Limb (tissue), 2 donors: ENCODE data around the gene HLF.

ENCODE experiments used
- DNase-seq, 2 donors: peaks; one replicate each; pipeline ENCODE4 v3.0.0-alpha.2; 2016; ENCODE audit errors: extremely low spot score in 2 of 2

Gene HLF

DNA sequence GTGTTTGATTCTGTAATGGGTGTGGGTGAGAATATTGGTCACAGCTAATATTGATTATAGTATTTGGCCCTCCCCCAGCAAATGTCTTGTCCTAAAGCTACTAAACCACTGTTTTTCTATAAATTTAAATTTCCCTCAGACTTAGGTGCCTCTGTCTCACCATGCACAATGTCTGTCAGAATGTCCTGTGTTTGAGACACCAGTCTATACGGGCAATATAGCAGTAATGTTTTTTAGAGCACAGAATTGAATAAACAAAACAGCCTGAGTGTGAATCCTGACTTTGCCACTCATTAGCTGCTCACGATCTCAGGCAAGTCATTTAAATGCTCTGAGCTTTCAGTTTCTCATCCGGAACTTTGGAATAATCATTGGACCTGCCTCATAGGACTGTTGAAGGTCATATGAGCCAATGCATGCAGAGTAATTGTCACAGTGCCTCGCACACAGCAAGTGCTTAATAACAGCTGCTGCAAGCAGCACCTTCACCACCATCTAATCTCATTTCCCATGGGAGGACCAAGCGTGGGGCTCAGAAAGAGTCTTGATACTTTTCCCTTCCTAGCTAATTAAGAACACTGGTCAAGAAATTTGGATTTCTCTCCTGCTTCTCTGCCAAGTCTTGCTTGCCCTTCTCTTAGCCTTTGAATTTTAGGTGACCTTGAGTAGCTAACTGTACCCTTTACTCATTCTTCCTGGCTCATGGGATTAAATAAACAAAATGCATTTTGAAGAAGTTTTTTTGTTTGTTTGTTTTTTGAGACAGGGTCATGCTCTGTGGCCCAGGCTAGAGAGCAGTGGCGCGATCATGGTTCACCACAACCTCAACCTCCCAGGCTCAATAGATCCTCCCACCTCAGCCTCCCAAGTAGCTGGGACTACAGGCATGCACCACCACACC lies 9.8 kb downstream of the HLF start:
- no peak for DNase-seq

DNA sequence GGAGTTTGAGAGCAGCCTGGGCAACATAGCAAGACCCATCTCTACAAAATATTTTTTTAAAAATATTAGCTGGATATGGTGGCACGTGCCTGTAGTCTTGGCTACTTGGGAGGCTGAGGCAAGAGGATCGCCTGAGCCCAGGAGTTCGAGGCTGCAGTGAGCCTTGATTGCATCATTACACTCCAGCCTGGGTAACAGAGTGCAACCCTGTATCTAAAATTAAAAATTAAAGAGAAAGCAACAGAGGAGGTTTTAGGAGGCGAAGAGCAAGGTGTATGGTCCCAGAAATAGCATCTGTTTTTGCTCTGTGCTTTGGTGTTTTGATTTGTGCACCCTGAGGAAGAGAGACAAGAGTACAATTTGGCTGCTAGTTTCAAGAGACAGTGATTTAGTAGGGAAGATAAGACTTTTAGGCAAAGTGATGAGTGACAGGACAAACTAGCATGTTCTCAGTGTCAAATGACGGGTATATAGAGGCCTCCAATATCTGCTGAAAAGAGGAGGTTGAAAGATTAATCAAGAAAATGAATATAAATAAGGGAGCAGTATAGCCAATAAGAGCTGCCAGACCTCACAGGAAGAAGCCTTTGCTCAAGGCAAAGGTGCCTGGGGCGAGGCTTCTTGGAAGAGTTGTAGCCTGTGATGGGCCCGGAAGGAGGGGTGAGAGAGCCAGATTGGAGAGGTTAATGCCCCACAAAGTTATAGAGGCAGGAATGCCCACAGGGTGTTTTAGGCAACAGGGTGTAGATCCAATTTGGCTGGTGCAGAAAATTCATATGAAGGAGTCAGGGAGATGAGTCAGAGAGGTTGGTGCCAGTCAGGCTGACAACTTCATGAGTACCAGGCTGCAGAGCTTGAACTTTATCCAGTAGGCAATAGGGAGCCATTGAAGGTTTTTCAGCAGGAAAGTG lies 11.4 kb downstream of the HLF start:
- DNase-seq: no peak

DNA sequence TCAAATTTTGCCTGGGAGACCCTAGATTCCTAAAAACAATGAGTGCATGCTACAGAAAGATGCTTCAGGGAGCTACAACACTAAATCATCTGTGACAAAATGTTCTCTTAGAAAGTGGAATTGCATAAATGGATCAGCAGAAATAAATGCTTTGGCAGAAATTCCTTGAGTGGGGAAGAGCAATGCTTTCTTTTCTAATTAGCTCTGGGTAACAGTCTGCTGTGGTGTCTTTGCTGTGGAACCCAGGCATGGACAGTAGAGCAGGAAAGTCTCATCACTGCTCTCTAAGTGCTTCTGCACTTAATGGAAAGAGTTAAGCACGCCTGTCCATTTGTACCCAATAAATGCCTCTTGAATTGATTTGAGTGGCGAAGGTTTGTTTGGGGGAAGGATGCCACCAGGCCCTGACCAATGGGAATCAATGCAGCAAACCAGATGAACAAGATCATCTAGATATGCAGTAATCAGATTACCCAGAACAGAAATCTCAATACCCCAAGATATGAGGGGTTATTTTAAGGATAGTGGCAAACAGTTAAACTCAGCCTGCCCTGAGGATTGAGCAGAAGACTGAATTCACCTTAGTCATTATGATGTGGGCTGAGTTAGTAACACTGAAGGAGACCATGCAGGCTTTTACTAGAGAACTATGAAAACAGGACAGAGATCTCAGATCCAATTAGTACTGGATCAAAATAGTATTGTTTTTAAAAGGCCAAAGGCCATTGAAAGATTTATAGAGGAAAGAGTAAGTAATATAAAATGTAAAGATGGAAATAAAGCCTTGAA lies 13.6 kb downstream of the HLF start:
- no peak for DNase-seq

DNA sequence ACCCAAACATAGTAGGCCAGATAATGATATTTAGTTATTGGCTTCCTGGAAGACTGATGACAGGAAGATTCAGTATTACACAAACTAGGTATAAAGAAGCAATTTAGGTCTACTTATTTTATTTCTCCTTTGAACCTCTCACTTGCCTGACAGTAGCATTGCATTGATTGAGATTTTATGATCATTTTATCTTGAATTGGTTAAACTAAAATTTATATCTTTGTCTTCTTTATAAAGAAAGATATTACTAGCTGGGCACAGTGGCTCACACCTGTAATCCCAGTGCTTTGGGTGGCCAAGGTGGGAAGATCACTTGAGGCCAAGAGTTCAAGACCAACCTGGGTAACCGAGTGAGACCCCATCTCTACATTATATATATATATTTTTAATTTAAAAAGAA lies 14.4 kb downstream of the HLF start:
- DNase-seq: no peak

DNA sequence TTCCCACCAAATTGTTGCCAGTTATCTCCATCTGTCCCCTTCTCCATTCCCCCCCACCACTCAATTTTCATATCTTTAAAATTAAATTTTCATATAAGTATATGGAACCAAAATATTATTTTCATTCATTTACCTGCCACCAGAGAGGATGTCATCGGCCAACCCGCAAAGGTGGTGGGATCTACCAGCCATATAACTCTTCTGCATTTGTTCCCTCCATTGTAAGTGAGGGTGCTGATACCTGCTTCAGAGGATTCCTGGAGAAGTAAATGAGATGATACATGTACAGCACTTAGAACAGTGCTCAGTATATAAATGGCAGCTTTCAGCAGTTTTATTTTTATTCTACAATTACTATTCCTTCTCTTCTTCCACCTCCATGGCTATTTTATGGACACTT lies 15.0 kb downstream of the HLF start:
- DNase-seq: no peak

DNA sequence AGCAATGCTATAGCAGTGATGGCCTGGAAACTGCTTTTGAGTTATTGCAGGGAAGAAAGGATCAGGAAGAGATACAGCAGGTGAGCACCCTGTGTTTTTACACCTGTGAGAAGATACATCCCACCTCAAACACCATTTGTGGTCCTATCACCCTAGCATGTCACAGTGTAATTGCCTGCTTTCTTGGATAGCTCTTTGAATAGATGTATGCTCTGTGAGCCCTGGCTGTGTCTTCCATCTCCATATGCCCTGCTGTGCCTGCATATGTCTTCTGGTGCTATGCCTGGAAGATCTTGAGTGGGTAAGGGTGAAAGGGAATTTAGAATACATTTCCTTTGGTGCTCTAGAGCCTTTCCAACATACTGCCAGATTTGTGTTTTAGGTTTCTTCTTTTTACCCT lies 15.5 kb downstream of the HLF start:
- no peak for DNase-seq

DNA sequence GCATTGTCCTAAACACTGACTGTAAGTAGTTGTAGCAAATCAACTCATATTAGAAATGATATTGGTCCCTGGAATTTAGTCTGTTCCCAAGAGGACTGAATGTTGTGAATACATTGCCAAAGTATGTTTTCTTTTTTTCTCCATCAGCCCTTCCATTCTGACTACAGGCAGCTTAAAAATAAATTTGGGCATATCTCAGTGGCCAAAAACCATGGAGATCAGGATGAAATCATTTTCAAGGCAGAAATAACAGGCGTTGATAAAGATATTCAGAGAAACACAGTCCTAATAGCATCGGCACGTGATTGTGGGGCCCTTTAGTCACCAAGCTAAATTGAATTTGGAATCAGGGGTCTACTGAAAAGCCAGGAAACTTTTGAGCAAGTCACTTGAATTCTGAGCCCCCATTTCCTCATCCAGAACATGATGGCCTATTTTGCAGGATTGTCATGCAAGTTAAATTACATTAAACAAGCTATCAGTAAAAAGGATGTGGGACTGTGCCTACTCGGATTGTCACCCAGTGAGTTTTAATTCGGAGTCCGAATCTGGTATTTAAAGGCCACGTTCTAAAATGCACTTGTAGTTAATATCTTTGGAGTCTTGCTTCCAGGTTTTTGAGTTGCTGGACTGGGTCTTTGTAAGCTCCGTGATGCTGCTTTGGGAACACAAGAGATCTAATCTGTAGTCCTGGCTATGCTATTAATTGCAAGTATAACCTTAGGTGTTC lies 17.1 kb downstream of the HLF start:
- no peak for DNase-seq

DNA sequence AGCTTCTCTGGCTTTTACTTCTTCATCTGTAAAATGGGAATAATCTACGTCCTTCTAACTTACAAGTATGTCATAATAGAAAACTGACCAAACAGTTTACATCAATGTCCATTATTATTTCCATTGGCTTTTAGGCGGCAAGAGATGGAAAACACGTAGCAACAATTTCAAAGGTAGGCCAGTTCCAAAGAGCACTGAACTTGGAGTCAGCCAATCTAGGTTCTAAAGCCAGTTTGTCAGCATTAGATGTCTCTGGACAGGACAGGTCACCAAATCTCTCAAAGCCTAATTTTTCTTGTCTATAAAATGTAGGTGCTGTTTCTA lies 17.6 kb downstream of the HLF start:
- DNase-seq: no peak

DNA sequence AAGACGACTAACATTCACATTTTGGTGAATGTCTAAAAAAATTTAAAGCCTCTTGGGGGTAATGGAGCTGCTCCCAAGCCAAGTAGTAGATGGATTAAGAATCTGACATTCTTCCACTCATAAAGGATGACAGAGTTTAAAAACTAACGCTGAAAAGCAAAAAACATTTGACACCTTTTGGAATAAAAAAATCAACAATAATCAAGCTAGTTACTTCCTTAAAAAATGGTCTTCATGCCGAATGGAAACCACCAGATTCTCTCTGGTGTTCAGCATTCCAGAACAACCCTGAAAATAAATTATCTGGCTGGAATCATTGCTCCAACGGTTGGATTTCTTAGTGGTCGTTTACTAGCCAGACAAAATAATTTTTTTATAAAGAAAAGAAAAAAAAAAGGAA lies 18.0 kb downstream of the HLF start:
- no peak for DNase-seq

DNA sequence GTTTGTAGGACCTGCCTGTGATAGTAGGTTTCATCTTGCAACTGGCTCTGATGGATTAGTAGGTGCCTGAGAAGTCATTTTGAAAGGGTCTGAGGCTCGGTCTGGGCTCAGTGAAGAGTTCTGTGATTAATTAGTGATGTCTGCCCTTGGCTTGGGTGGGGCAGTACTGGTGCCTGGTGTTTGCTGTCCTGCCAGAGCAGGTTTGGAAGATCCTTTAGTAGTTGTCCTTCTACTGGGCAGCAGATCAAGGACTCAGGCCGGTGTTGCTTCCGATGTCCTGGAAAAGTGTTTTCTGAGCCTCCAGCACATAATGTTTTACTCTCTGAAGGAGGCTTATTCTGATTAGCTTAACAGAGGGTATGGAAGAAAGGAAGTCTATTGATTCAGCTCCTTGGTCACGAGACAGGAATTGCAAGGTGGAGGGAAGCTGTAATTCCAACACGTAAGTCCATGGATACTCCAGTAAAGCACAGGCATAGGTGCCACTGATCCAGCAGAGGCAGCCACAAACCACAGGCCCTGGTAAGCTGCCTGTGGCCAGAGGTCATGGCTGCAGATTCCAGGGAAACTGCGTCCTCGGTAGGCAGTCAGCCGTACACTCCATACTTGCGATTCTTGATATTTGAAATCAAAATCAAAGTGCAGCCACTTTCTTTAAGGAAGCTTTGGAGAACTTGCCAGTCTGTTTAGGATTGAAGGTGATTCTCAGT lies 18.7 kb downstream of the HLF start:
- no peak for DNase-seq

DNA sequence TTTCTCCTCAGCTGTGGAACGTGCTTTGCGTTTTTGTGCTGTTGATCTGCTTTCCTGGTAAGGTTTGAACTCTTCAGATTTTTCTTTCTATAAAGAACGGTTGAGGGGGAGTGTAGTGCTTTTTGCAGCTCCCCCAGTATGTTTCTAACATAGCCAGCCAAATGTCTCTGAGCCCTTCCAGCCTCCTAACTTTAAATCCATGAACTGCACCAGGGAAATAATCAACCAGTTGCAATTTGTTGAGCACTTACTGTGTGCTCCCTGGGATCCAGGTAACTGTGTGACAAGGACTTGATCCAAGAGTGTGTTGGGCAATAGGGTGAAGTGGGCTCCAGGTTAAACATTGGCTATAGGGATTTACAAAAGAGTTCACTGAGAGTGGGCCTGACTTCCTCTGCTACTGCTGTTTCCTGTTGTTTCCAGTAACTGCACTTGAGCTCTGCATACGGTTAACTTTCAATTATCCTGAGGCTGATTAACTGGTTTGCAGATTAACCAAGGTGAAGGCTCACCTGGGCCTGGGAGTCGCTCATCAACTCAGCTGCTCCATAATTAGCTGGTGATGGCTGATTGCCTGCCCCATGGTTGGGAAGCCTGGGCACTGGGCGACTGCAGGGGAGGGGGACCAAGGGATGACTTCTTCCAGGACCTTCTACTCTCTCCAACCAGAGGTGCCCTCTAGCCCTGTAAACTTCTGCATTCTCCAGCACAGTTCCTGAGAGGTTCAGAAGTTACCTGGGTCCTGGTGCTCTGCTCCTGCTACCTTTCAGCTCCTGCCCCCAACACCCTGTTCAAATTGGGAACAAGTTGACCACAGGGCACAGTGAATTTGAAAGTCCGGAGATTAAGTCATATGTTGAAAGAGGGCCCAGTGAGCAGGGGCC lies 19.5 kb downstream of the HLF start:
- DNase-seq: no peak

DNA sequence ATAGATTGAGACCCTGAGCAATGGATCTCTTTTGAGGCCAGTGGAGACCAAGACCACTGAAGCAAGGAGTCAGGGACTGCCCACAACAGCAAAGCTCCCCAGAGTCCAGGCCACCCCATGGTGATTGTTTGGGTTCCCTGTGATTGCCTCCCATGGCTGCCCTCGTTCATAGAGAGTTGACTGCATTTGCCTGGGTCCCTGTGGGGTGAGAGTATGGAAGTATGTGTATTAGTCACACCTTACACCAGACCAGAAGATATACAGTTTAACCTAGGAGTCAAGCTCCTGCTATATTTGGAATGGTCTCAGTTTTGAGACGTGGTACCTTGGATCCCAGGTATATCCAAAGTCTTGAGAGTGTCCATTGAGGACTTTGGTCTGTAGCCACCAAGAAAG lies 20.2 kb downstream of the HLF start:
- DNase-seq: no peak

DNA sequence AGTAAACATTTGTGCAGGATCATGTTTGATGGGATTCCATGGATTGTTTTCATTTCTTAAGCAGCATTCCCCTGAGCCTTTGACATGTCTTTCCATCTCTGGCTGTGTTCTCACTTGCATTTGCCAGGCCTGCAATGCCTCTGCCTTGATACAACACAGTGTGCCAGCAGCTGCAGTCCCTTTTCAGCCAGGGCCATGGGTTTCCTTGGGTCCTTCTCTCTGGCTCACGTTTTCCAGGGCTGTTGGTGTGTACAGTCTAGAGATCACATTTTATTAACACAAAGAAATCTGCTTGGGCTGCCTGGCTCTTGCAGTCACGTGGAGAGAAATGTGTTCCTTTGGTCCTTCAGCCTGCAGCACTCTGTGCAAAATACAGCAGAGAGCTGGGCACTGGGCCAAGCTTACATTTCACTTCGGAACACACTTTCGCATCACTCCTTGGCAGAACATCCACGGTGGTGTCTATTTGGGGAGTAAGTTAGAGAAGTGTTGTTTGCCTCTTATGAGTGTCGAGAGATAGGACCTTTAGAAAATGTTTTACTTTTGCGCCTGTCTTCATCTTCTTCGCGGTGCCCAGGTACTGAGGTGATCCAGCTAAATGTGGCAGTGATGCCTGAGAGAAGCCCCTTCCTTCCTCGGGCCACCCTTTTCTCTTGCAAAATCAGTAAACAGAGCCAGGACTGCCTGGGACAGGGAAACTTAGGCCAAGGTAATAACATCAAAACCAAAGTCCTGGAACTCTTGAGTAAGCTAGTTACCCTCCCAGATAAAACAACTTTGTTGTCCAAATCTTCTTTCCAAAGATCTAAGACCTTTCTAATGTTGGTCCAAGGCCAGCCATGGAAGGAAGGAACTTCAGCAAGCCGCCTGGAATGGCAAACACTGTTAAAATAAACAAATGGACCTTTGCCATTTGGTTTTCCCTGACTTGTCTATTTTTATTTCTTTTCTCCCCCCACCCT lies 20.9 kb downstream of the HLF start:
- peak; percentile 77 to 85 for DNase-seq

DNA sequence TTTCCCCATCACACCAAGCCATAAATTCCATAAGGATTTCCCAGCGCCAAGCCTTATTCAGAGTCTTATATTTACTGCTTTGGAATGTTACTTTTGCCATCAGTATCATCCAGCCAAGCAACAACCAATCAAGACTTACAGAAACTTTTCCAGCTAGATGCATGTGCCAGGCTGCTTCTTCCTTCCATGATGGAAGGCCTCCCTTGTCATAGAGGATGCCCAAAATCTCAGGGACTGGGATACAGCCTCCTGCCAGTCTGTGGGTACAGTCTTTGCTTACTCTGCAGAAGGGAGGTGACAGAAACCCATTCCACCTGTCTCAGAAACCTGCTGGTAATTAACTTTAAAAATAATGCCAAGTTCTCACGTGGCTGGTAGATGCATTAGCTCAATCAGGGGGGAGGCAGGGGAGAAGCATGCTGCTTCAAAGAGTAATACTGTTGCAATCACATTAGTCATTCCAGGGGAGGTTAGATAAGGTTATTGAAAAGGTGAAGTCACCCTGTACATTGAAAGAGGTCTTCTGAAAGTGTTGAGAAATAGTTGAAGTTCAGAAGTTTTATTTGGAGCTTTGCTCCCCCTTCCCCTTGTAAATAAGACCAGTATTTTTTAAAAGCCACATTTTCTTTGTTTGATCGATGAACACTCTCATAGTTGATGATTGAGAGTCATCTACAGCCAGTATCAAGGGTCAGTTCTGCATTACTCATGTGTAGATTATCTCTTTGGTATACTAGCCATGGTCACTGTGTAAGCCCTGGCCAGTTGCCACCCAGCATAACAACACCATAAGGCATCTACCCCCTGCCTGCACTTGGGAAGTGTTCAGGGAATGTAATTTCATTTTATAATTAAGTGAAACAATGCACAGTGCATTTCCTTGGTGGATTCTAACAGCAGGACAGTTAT lies 22.2 kb downstream of the HLF start:
- no peak for DNase-seq

DNA sequence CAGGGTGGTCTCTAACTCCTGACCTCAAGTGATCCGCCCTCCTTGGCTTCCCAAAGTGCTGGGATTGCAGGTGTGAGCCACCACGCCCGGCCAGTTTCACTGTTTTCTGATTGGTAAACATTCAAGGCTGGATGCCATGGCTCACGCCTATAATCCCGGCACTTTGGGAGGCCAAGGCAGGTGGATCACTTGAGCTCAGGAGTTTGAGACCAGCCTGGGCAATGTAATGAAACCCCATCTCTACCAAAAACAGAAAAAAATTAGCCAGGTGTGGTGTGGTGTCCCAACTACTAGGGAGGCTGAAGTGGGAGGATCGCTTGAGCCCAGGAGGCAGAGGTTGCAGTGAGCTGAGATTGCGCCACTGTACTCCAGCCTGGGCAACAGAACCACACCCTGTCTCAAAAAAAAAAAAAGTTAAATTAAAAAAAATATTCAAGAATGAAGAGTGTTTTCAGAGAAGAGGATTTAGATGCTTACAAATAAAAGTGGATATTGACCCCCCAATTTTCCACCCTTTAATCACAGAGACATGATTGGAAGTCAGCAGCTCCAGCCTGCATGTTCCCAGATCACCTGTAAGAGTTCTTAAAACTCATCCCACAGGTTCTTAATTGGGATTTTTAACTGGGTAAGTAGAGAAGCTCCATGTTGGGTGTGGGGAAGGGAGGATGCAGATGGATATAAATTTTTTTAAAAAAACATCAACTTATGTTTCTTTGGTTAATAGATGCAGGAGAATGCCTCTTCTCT lies 23.8 kb downstream of the HLF start:
- no peak for DNase-seq

DNA sequence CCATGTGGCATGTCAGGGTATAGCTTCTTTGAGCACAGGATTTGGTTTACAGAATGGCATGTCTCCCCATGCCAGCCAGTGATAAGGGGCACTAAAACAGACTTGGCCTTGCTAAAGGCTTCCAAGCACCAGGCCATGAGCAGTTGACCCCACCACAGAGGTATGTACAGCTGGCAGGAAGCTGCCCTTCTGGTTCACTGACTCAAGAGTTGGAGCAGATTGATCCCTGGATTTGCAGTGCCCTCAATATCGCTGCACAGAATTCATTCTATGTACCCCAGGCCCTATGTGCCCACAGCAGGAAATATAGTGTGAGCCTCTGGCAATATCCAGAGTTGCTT lies 24.3 kb downstream of the HLF start:
- DNase-seq: no peak

DNA sequence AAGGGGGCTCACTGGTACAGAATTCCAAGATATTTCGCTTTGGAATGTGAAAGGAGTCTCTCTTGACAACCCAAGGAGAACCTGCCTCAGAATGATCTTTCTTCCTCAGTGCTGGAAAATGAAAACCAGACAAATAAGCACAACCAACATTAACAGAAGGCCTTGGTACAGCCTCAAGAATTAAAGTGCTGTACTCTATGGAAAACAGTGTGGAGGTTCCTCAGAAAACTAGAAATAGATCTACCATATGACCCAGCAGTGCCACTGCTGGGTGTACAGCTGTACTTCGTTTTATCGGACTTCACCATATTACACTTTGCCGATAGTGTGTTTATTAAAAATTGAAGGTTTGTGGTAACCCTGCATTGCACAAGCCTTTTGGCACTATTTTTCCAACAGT lies 25.2 kb downstream of the HLF start:
- DNase-seq: no peak
